Skeletal muscle tissue (tissue), 4 donors: ENCODE data around the gene PHACTR2. TPM values are rescaled to one million over a fixed set of nuclear protein-coding genes. Genes with fewer than 3 reads are reported as not detected.

Source experiments
- H3K27ac ChIP-seq: one replicate; pipeline ENCODE4 v1.7.0; 2013; ENCODE audit warnings: mild to moderate bottlenecking, low read depth, low read length, inconsistent platforms
- H3K27me3 ChIP-seq, 3 donors: one replicate each; pipeline ENCODE4 v1.7.0; 2013; ENCODE audit warnings: low read length in 3 of 3; ENCODE audit not compliant: control insufficient read depth in 3 of 3, insufficient read depth in 3 of 3
- H3K36me3 ChIP-seq, 3 donors: one replicate each; pipeline ENCODE4 v1.7.0; 2013; ENCODE audit warnings: low read length in 3 of 3; ENCODE audit not compliant: control insufficient read depth in 3 of 3, insufficient read depth in 3 of 3
- H3K4me1 ChIP-seq, 3 donors: one replicate each; pipeline ENCODE4 v1.7.0; 2013; ENCODE audit warnings: low read length in 3 of 3, mild to moderate bottlenecking in 3 of 3; ENCODE audit not compliant: control insufficient read depth in 3 of 3, insufficient read depth in 3 of 3
- H3K4me3 ChIP-seq, 3 donors: one replicate each; pipeline ENCODE4 v1.7.0; 2013; ENCODE audit warnings: low read length in 3 of 3
- H3K9ac ChIP-seq, 3 donors: one replicate each; pipeline ENCODE4 v1.7.0; 2013; ENCODE audit warnings: low read length in 3 of 3, mild to moderate bottlenecking in 3 of 3, moderate library complexity in 2 of 3, low read depth in 1 of 3
- H3K9me3 ChIP-seq, 3 donors: one replicate each; pipeline ENCODE4 v1.7.0; 2013; ENCODE audit warnings: low read length in 3 of 3; ENCODE audit not compliant: control insufficient read depth in 3 of 3
- total RNA-seq: library from RNA; depleted of rRNA; stranded (reverse); fragments of >200 nt; gene quantifications from one replicate; pipeline ENCODE4 v1.2.3, GENCODE V29; 2014
- donor health status: Osteomylitis.

PHACTR2 gene
- total RNA-seq, 1 donor from 2014 or later: 38.1 TPM

DNA sequence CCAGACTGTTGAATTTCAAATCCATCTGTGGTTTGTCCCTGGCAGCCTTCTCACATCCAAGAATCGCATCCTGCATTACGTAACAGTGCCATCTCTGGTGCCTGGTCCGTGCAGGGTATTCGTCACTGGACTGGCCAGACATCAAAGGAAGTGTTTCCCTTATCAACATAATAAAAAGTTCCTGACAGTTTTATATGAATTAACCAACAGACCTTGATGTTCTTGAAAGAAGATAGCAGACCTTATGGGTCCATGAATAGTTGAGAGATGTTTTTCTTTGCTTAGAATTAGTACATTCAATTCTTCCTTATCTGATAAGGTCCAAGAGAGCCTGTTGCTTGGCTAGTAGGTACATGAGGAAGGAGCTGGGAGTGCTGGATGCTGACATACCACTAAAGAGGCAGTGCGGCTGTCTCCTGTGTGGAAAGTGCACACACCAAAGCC lies 77.6 kb downstream of the PHACTR2 start:
- Histone ChIP-seq H3K27ac (no peak overlapping the region), H3K4me3 (no peak overlapping the region), H3K27me3 (no peaks in the 10 kb centered on the region), H3K9ac (no peak overlapping the region), H3K36me3 (peaks cover 0 to 15% (median 5%) of the 10 kb centered on the region in 3 donors), H3K4me1 (peaks cover 3 to 12% (median 4%) of the 10 kb centered on the region in 3 donors), H3K9me3 (no peaks in the 10 kb centered on the region)

- Histone ChIP-seq H3K27ac (no peak overlapping the region), H3K9ac (no peak overlapping the region), H3K4me3 (no peak overlapping the region), H3K9me3 (no peaks in the 10 kb centered on the region), H3K36me3 (peaks cover 3 to 20% (median 5%) of the 10 kb centered on the region in 3 donors), H3K4me1 (peaks cover 3 to 6% (median 4%) of the 10 kb centered on the region in 3 donors), H3K27me3 (no peaks in the 10 kb centered on the region)
These were observed 79.6 kb downstream of the PHACTR2 start for GRCh38 chr6:143757346-143757832.

DNA sequence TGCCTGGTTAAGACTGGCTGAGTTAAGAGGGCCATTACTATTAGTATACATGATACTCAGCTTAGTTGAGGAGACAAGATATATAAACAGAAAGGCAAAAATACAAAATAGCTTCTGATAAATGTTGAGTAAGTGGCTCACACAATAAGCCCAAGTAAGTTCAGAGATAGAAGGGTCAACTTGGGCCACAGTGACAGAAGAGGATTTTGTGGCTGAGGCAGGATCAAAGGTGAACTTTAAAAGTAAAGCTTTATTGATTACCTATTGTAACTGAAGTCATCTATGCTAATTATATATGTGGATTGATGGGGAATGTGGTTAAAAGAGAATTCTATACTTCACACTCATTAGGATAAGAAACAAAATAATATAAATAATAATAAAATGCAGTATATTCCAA lies 80.8 kb downstream of the PHACTR2 start:
- Histone ChIP-seq H3K9ac (no peak overlapping the region), H3K27me3 (no peaks in the 10 kb centered on the region), H3K27ac (no peak overlapping the region), H3K36me3 (peaks cover 3 to 20% (median 5%) of the 10 kb centered on the region in 3 donors), H3K4me1 (peaks cover 3 to 6% (median 4%) of the 10 kb centered on the region in 3 donors), H3K4me3 (no peak overlapping the region), H3K9me3 (no peaks in the 10 kb centered on the region)

DNA sequence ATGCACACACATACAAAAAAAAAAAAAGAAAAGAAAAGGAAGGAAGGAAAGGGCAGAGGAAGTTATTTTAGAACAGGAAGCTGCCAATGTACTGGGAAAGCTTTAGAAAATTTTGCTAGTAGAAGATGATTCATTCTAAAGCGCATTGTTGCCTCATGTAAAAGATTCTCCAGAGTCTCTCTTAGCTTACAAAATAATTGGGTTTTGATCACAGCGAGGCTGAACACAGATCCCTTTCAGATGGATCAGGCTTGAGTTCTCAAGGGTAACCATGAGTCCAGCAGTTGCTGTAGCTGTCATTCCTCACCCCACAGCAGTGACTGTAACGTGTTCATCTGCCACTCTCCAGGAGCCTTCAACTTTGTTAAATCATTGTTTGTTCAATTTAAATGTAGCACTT lies 81.9 kb downstream of the PHACTR2 start:
- Histone ChIP-seq H3K9ac (no peak overlapping the region), H3K27me3 (no peaks in the 10 kb centered on the region), H3K4me1 (peaks cover 0 to 3% (median 0%) of the 10 kb centered on the region in 3 donors), H3K36me3 (peaks cover 3 to 23% (median 5%) of the 10 kb centered on the region in 3 donors), H3K4me3 (peak overlapping the region in 1 of 3 donors; percentile 9), H3K9me3 (no peaks in the 10 kb centered on the region), H3K27ac (peak overlapping the region; percentile 27)

DNA sequence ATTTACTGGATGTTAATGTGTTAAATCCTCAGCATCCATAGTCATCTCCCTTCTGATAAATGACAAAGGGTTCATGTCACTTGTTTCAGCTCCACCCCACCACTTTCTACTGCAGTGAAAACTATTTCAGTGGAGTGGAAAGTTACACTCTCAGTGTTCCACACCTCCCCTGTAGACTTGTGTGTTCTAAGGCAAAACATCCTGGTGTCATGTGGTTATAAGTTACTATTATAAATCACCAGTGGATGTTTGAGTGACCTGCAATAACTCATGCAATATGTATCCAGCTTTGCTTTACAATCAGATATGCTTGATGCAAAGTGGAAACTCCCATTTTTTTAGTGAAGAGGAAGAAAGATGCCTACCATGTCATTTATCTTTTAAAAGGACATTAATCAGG lies 83.3 kb downstream of the PHACTR2 start:
- no peaks in the 10 kb centered on the region for H3K27me3 ChIP-seq
- H3K4me1 ChIP-seq: peaks cover 0 to 3% (median 0%) of the 10 kb centered on the region in 3 donors
- H3K9me3 ChIP-seq: no peaks in the 10 kb centered on the region
- H3K4me3 ChIP-seq: no peak overlapping the region
- no peak overlapping the region for H3K27ac ChIP-seq
- H3K9ac ChIP-seq: no peak overlapping the region
- peaks cover 12 to 30% (median 12%) of the 10 kb centered on the region in 3 donors for H3K36me3 ChIP-seq

DNA sequence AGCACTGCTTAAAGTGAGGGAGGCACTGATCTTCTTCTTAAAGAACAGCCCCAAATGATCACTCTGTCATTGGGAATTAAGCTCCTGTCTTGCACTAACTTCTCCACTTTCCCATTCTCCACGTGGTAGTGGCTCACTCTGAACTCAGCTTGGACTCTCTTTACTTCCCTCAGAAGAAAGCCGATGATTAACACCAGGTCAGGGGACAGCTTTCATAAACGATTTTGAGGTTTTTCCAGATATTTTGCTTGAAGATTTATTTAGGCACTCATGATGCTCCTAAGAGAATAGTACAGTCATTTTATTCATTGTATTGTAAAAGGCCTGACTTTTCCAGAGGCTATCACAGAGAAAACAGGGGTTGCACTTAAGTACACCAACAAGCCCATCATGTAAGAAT lies 84.4 kb downstream of the PHACTR2 start:
- no peaks in the 10 kb centered on the region for H3K9me3 ChIP-seq
- no peaks in the 10 kb centered on the region for H3K27me3 ChIP-seq
- H3K4me1 ChIP-seq: peaks cover 0 to 3% (median 0%) of the 10 kb centered on the region in 3 donors
- H3K4me3 ChIP-seq: no peak overlapping the region
- H3K9ac ChIP-seq: no peak overlapping the region
- peaks cover 12 to 32% (median 15%) of the 10 kb centered on the region in 3 donors for H3K36me3 ChIP-seq
- H3K27ac ChIP-seq: no peak overlapping the region

DNA sequence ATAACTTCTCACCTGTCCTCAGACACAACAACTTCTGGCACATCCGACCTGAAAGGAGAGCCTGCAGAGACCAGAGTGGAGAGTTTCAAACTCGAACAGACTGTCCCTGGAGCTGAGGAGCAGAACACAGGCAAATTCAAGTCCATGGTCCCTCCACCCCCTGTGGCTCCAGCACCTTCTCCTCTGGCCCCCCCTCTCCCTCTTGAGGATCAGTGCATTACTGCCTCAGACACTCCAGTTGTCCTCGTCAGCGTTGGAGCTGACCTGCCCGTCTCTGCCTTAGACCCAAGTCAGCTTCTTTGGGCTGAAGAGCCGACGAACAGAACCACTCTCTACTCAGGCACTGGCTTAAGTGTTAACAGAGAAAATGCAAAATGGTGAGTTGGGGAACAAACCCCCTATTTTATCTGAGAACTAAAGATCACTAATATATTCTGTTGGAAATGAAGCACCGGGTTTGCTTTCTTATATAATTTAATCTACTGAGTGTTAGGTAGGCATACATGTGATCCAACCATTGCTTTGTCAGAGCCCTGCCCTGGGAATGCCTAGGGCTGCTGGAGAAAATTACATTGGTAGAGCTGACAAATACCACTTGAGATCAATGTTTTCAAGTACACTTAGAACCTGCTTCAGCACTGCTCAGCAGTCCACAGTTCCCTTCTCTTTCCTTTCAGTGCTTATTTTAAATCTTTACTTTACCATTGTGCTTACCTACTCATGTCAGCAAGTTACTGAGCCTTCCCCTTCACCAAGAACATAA lies 87.8 kb downstream of the PHACTR2 start:
- no peak overlapping the region for H3K4me3 ChIP-seq
- H3K9me3 ChIP-seq: no peaks in the 10 kb centered on the region
- H3K4me1 ChIP-seq: no peaks in the 10 kb centered on the region
- H3K9ac ChIP-seq: no peak overlapping the region
- no peak overlapping the region for H3K27ac ChIP-seq
- H3K27me3 ChIP-seq: no peaks in the 10 kb centered on the region
- peaks cover 8 to 29% (median 13%) of the 10 kb centered on the region in 3 donors for H3K36me3 ChIP-seq

GRCh38 chr6:143766185-143766553 lies 88.4 kb downstream of the PHACTR2 start:
- H3K4me1 ChIP-seq: no peaks in the 10 kb centered on the region
- H3K9me3 ChIP-seq: no peaks in the 10 kb centered on the region
- H3K27ac ChIP-seq: no peak overlapping the region
- no peak overlapping the region for H3K9ac ChIP-seq
- no peak overlapping the region for H3K4me3 ChIP-seq
- no peaks in the 10 kb centered on the region for H3K27me3 ChIP-seq
- H3K36me3 ChIP-seq: peaks cover 8 to 26% (median 12%) of the 10 kb centered on the region in 3 donors

GRCh38 chr6:143767433-143767832 lies 89.7 kb downstream of the PHACTR2 start:
- Histone ChIP-seq H3K4me3 (no peak overlapping the region), H3K4me1 (no peaks in the 10 kb centered on the region), H3K9ac (no peak overlapping the region), H3K27ac (no peak overlapping the region), H3K9me3 (no peaks in the 10 kb centered on the region), H3K36me3 (peaks cover 8 to 29% (median 12%) of the 10 kb centered on the region in 3 donors), H3K27me3 (no peaks in the 10 kb centered on the region)
